GM19463 (cell line): Measurements from ENCODE around the gene PNPO.

ENCODE experiments used
- ATAC-seq: cut with Tn5 transposase; IDR thresholded peaks from one replicate; pipeline ENCODE4 v1.9.1; 2021; ENCODE audit warnings: mild to moderate bottlenecking, moderate library complexity; ENCODE audit not compliant: unreplicated experiment

Gene PNPO

GRCh38 chr17:47994724-47995123 lies 53.4 kb downstream of the PNPO start:
- no peak for ATAC-seq

- no peak for ATAC-seq
Observed at GRCh38 chr17:47995241-47995935, 54.0 kb downstream of the PNPO start.

- ATAC-seq = no peak
Observed at GRCh38 chr17:47996201-47996600, 54.8 kb downstream of the PNPO start.

GRCh38 chr17:47997586-47997985 lies 56.2 kb downstream of the PNPO start:
- no peak for ATAC-seq

- no peak for ATAC-seq
Observed at GRCh38 chr17:47998044-47998443, 56.7 kb downstream of the PNPO start.
